ENCODE data around the gene SKAP1. TPM values are rescaled to one million over a fixed set of nuclear protein-coding genes. Genes with fewer than 3 reads are reported as not detected.
A peak's percentile ranks its signal among the peaks of the same experiment; 100 is the strongest.

The SKAP1 gene
- total RNA-seq, 3 donors from 2014 or later, result 2.2 to 3.2 (median 2.4) TPM

- no peak for ATAC-seq
- Histone ChIP-seq H3K9me3 (no peaks in the 10 kb centered on the region), H3K36me3 (ENCODE audit: low read depth) (no peaks in the 10 kb centered on the region), H3K4me3 (no peak overlapping the region), H3K4me1 (ENCODE audit: low read depth) (no peaks in the 10 kb centered on the region)
- DNase-seq, result no peak
- intact Hi-C loops (cut with DNase I, micrococcal nuclease), result no loop called here
- TF ChIP-seq, protein P1, sequence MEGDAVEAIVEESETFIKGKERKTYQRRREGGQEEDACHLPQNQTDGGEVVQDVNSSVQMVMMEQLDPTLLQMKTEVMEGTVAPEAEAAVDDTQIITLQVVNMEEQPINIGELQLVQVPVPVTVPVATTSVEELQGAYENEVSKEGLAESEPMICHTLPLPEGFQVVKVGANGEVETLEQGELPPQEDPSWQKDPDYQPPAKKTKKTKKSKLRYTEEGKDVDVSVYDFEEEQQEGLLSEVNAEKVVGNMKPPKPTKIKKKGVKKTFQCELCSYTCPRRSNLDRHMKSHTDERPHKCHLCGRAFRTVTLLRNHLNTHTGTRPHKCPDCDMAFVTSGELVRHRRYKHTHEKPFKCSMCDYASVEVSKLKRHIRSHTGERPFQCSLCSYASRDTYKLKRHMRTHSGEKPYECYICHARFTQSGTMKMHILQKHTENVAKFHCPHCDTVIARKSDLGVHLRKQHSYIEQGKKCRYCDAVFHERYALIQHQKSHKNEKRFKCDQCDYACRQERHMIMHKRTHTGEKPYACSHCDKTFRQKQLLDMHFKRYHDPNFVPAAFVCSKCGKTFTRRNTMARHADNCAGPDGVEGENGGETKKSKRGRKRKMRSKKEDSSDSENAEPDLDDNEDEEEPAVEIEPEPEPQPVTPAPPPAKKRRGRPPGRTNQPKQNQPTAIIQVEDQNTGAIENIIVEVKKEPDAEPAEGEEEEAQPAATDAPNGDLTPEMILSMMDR (IDR thresholded peaks at IDR 0.05), result no peak
Measured at GRCh38 chr17:48444516-48445247, 14.7 kb upstream of the SKAP1 start.

DNA sequence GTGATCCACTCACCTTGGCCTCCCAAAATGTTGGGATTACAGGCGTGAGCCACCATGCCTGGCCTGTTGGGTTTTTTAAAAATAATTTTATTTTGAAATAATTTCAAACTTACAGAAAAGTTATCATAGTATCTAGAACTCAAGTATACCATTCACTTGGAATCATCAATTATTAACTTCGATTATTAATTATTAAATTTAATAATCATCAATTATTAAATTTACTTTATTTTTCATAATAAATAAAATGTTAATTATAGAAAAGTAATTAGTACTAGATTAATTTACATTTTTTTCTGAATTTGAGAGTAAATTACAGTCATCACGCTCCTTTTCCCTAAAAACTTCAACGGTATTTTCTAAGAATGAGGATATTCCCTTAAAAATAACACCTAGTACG, 13.7 kb upstream of the SKAP1 start:
- intact Hi-C loops (cut with DNase I, micrococcal nuclease), result no loop called here
- Histone ChIP-seq H3K36me3 (ENCODE audit: low read depth) (no peaks in the 10 kb centered on the region), H3K4me3 (no peak overlapping the region), H3K4me1 (ENCODE audit: low read depth) (no peaks in the 10 kb centered on the region), H3K9me3 (no peaks in the 10 kb centered on the region)
- DNase-seq, result no peak
- TF ChIP-seq, protein P1 (IDR thresholded peaks at IDR 0.05), result no peak
- ATAC-seq, result no peak

DNA sequence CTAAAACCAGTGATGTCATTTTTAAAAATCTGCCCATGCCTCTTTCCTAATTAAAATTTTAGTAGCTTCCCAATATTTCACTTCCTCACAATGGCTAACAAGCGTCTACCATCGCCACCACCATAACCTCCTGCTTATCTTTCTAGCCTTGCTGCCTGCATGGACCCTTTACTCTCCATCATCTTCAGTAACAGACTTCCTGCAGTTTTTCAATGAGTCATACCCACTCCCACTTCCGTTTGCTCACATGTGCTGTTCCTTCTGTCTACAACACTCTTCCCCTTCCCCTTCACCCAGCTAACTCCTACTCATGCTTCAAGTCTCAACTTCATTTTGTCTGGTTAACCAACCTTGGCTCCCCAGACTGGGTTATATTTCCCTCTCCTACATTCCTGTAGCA, 12.8 kb upstream of the SKAP1 start:
- TF ChIP-seq, protein P1 (IDR thresholded peaks at IDR 0.05), result no peak
- Histone ChIP-seq H3K4me1 (ENCODE audit: low read depth) (no peaks in the 10 kb centered on the region), H3K4me3 (no peak overlapping the region), H3K36me3 (ENCODE audit: low read depth) (no peaks in the 10 kb centered on the region), H3K9me3 (no peaks in the 10 kb centered on the region)
- DNase-seq, result no peak
- no peak for ATAC-seq
- intact Hi-C loops (cut with DNase I, micrococcal nuclease), result no loop called here

GRCh38 chr17:48441862-48442261, 11.8 kb upstream of the SKAP1 start:
- intact Hi-C loops (cut with DNase I, micrococcal nuclease), result no loop called here
- Histone ChIP-seq H3K36me3 (ENCODE audit: low read depth) (no peaks in the 10 kb centered on the region), H3K9me3 (no peaks in the 10 kb centered on the region), H3K4me3 (no peak overlapping the region), H3K4me1 (ENCODE audit: low read depth) (no peaks in the 10 kb centered on the region)
- TF ChIP-seq, protein P1 (IDR thresholded peaks at IDR 0.05), result no peak
- no peak for ATAC-seq
- no peak for DNase-seq

GRCh38 chr17:48441231-48441711, 11.3 kb upstream of the SKAP1 start:
- H3K36me3 ChIP-seq (ENCODE audit: low read depth), result no peaks in the 10 kb centered on the region
- intact Hi-C loops (cut with DNase I, micrococcal nuclease), result no loop called here
- ATAC-seq (peak; percentile 77), DNase-seq (peak in 1 of 3 donors; percentile 22)
- H3K9me3 ChIP-seq, result no peaks in the 10 kb centered on the region
- TF ChIP-seq, protein P1 (IDR thresholded peaks at IDR 0.05), result no peak
- no peaks in the 10 kb centered on the region for H3K4me1 ChIP-seq (ENCODE audit: low read depth)
- H3K4me3 ChIP-seq, result no peak overlapping the region

Data from mucosa of descending colon (tissue), 3 donors.